ENCODE data around the gene BRSK1.

DNA sequence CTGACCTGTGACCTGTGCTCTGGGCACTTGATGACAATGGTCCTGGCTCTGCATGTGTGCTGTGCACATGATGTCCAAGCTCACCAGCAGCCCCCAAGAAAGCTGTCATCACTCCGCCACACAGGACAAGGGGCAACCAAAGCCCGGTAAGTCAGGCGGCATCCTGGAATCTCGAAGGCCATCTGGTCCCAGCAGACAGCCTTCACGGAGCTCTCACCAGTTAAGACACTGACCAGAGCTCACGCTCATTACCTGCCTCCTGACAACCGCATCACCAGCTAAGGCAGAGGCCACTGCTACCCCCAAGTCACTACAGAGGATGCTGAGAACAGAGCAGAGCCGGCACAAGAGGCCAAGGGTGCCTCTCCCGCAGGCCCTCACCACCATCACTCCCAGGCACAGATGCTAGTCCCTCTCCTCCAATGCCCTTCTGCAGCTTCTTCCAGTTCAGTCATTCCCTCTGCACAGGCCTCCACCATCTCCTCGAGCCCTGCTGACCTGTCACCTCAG lies 35.6 kb upstream of the BRSK1 start:
- TF ChIP-seq TAF1 (IDR thresholded peaks at IDR 0.05; ENCODE audit: borderline replicate concordance, insufficient read depth, low read length): no peak
- TF ChIP-seq, protein P1, sequence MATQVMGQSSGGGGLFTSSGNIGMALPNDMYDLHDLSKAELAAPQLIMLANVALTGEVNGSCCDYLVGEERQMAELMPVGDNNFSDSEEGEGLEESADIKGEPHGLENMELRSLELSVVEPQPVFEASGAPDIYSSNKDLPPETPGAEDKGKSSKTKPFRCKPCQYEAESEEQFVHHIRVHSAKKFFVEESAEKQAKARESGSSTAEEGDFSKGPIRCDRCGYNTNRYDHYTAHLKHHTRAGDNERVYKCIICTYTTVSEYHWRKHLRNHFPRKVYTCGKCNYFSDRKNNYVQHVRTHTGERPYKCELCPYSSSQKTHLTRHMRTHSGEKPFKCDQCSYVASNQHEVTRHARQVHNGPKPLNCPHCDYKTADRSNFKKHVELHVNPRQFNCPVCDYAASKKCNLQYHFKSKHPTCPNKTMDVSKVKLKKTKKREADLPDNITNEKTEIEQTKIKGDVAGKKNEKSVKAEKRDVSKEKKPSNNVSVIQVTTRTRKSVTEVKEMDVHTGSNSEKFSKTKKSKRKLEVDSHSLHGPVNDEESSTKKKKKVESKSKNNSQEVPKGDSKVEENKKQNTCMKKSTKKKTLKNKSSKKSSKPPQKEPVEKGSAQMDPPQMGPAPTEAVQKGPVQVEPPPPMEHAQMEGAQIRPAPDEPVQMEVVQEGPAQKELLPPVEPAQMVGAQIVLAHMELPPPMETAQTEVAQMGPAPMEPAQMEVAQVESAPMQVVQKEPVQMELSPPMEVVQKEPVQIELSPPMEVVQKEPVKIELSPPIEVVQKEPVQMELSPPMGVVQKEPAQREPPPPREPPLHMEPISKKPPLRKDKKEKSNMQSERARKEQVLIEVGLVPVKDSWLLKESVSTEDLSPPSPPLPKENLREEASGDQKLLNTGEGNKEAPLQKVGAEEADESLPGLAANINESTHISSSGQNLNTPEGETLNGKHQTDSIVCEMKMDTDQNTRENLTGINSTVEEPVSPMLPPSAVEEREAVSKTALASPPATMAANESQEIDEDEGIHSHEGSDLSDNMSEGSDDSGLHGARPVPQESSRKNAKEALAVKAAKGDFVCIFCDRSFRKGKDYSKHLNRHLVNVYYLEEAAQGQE (IDR thresholded peaks at IDR 0.05; ENCODE audit: insufficient read depth in 1 of 2, low read depth in 2 of 2, low read length in 2 of 2): no peak
- TF ChIP-seq POLR2AphosphoS5 (IDR thresholded peaks at IDR 0.05; ENCODE audit: low read depth, low read length): no peak
